ENCODE measurements around the gene LRRC9. TPM values are rescaled to one million over a fixed set of nuclear protein-coding genes. Genes with fewer than 3 reads are reported as not detected.

LRRC9 gene
- total and polyA plus RNA-seq, 2 donors: under 0.01 TPM; not detected in 1

GRCh38 chr14:59969319-59969718, 49.4 kb downstream of the LRRC9 start:
- no peaks in the 10 kb centered on the region for H3K36me3 ChIP-seq (ENCODE audit: control insufficient read depth in 2 of 2, insufficient read depth in 2 of 2, low read length in 1 of 2)
- no peak for DNase-seq (ENCODE audit: low read depth in 6 of 9, low spot score in 9 of 9)
- H3K27me3 ChIP-seq (ENCODE audit: control insufficient read depth in 2 of 2, insufficient read depth in 1 of 2, low read length in 1 of 2): no peaks in the 10 kb centered on the region
- WGBS: 97% methylated on average over 2 of the region's 2 CpGs
- peaks cover 0 to 5% of the 10 kb centered on the region in 2 donors for H3K4me1 ChIP-seq (ENCODE audit: control insufficient read depth in 2 of 2, insufficient read depth in 2 of 2, low read length in 2 of 2)
- H3K27ac ChIP-seq (ENCODE audit: low read depth in 1 of 2, low read length in 1 of 2): no peak overlapping the region
- no peaks in the 10 kb centered on the region for H3K9me3 ChIP-seq (ENCODE audit: control insufficient read depth in 2 of 2, insufficient read depth in 1 of 2, low read length in 1 of 2)
- no peak overlapping the region for H3K4me3 ChIP-seq (ENCODE audit: low read length in 2 of 2)

DNA sequence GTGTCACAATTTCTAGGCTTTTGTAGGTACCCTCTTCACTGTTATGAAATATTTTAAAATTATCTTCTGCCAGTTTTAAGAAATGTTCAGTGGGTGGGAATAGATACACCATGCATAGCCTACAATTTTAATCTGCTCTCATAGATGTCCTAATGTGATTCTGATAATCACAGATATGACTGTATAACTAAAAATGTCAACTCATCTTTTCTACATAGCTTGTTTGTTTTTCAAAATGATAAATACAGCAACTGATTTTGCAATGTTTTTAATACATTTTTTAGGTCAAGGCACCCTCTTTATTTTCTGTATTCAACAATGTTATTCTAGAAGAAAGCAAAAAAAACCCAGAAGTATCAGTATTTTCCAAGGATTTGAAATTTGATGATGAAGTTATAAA, 61.6 kb downstream of the LRRC9 start:
- DNase-seq (ENCODE audit: low read depth in 6 of 9, low spot score in 9 of 9): no peak
- Histone ChIP-seq H3K36me3 (ENCODE audit: control insufficient read depth in 2 of 2, insufficient read depth in 2 of 2, low read length in 1 of 2) (no peaks in the 10 kb centered on the region), H3K27me3 (ENCODE audit: control insufficient read depth in 2 of 2, insufficient read depth in 1 of 2, low read length in 1 of 2) (no peaks in the 10 kb centered on the region), H3K4me3 (ENCODE audit: low read length in 2 of 2) (no peak overlapping the region), H3K27ac (ENCODE audit: low read depth in 1 of 2, low read length in 1 of 2) (no peak overlapping the region), H3K9me3 (ENCODE audit: control insufficient read depth in 2 of 2, insufficient read depth in 1 of 2, low read length in 1 of 2) (no peaks in the 10 kb centered on the region), H3K4me1 (ENCODE audit: control insufficient read depth in 2 of 2, insufficient read depth in 2 of 2, low read length in 2 of 2) (no peaks in the 10 kb centered on the region)

DNA sequence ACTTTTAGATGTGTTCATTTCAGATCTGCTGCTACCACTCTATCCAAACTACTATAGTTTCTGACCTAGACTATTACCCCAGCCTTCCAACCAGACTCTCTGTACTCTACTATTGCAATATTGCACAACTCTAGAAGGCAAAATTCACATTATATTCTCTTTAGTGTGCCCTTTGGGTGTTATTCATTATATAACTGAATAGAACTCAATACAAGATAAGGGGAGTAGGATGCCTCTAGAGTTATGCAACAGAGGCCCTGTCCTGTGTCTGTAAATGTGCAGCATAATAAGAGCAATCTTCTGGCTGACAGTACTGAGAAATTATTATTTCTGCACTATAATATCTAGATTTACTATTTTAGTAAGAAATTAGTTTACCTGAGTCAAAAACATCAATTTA, 63.1 kb downstream of the LRRC9 start:
- Histone ChIP-seq H3K27me3 (ENCODE audit: control insufficient read depth in 2 of 2, insufficient read depth in 1 of 2, low read length in 1 of 2) (no peaks in the 10 kb centered on the region), H3K4me1 (ENCODE audit: control insufficient read depth in 2 of 2, insufficient read depth in 2 of 2, low read length in 2 of 2) (no peaks in the 10 kb centered on the region)

GRCh38 chr14:59986556-59987059, 66.7 kb downstream of the LRRC9 start:
- 96% methylated on average over 1 of the region's 1 CpG for WGBS
- Histone ChIP-seq H3K27ac (ENCODE audit: low read depth in 1 of 2, low read length in 1 of 2) (no peak overlapping the region), H3K4me1 (ENCODE audit: control insufficient read depth in 2 of 2, insufficient read depth in 2 of 2, low read length in 2 of 2) (no peaks in the 10 kb centered on the region), H3K9me3 (ENCODE audit: control insufficient read depth in 2 of 2, insufficient read depth in 1 of 2, low read length in 1 of 2) (no peaks in the 10 kb centered on the region), H3K27me3 (ENCODE audit: control insufficient read depth in 2 of 2, insufficient read depth in 1 of 2, low read length in 1 of 2) (no peaks in the 10 kb centered on the region), H3K4me3 (ENCODE audit: low read length in 2 of 2) (no peak overlapping the region), H3K36me3 (ENCODE audit: control insufficient read depth in 2 of 2, insufficient read depth in 2 of 2, low read length in 1 of 2) (no peaks in the 10 kb centered on the region)
- no peak for DNase-seq (ENCODE audit: low read depth in 6 of 9, low spot score in 9 of 9)

More for the DNA sequence above, 63.1 kb downstream of the LRRC9 start:
- no peak overlapping the region for H3K27ac ChIP-seq (ENCODE audit: low read depth in 1 of 2, low read length in 1 of 2)
- H3K9me3 ChIP-seq (ENCODE audit: control insufficient read depth in 2 of 2, insufficient read depth in 1 of 2, low read length in 1 of 2): no peaks in the 10 kb centered on the region
- no peak for DNase-seq (ENCODE audit: low read depth in 6 of 9, low spot score in 9 of 9)
- H3K36me3 ChIP-seq (ENCODE audit: control insufficient read depth in 2 of 2, insufficient read depth in 2 of 2, low read length in 1 of 2): no peaks in the 10 kb centered on the region
- no peak overlapping the region for H3K4me3 ChIP-seq (ENCODE audit: low read length in 2 of 2)

- DNase-seq (ENCODE audit: low read depth in 6 of 9, low spot score in 9 of 9): no peak
- Histone ChIP-seq H3K4me3 (ENCODE audit: low read length in 2 of 2) (no peak overlapping the region), H3K36me3 (ENCODE audit: control insufficient read depth in 2 of 2, insufficient read depth in 2 of 2, low read length in 1 of 2) (no peaks in the 10 kb centered on the region), H3K4me1 (ENCODE audit: control insufficient read depth in 2 of 2, insufficient read depth in 2 of 2, low read length in 2 of 2) (no peaks in the 10 kb centered on the region), H3K27me3 (ENCODE audit: control insufficient read depth in 2 of 2, insufficient read depth in 1 of 2, low read length in 1 of 2) (no peaks in the 10 kb centered on the region), H3K9me3 (ENCODE audit: control insufficient read depth in 2 of 2, insufficient read depth in 1 of 2, low read length in 1 of 2) (no peaks in the 10 kb centered on the region), H3K27ac (ENCODE audit: low read depth in 1 of 2, low read length in 1 of 2) (no peak overlapping the region)
Observed at GRCh38 chr14:59997449-59997848, 77.5 kb downstream of the LRRC9 start.

DNA sequence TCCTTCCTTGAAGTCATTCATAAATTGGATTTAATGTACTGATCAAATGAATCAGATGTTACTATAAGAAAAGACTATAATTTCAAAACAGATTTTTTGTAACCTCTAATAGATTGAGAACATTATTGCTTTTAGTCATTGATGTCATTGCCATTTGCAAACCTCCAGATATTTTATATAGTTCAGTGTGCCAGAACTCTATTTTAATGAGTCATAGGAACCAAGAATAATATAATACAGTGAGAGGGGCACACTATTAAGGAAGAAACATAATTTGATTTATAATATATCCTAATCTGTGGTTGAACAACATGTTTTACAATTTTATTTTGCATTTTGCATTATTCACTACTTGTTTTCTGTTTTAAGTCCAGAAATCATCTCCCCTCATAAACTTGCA, 78.0 kb downstream of the LRRC9 start:
- no peaks in the 10 kb centered on the region for H3K4me1 ChIP-seq (ENCODE audit: control insufficient read depth in 2 of 2, insufficient read depth in 2 of 2, low read length in 2 of 2)
- H3K9me3 ChIP-seq (ENCODE audit: control insufficient read depth in 2 of 2, insufficient read depth in 1 of 2, low read length in 1 of 2): no peaks in the 10 kb centered on the region
- H3K27me3 ChIP-seq (ENCODE audit: control insufficient read depth in 2 of 2, insufficient read depth in 1 of 2, low read length in 1 of 2): no peaks in the 10 kb centered on the region
- DNase-seq (ENCODE audit: low read depth in 6 of 9, low spot score in 9 of 9): no peak
- no peaks in the 10 kb centered on the region for H3K36me3 ChIP-seq (ENCODE audit: control insufficient read depth in 2 of 2, insufficient read depth in 2 of 2, low read length in 1 of 2)
- H3K27ac ChIP-seq (ENCODE audit: low read depth in 1 of 2, low read length in 1 of 2): no peak overlapping the region
- no peak overlapping the region for H3K4me3 ChIP-seq (ENCODE audit: low read length in 2 of 2)

GRCh38 chr14:59998564-59998963, 78.6 kb downstream of the LRRC9 start:
- WGBS: 93% methylated on average over 1 of the region's 1 CpG
- no peaks in the 10 kb centered on the region for H3K27me3 ChIP-seq (ENCODE audit: control insufficient read depth in 2 of 2, insufficient read depth in 1 of 2, low read length in 1 of 2)
- no peaks in the 10 kb centered on the region for H3K36me3 ChIP-seq (ENCODE audit: control insufficient read depth in 2 of 2, insufficient read depth in 2 of 2, low read length in 1 of 2)
- no peaks in the 10 kb centered on the region for H3K4me1 ChIP-seq (ENCODE audit: control insufficient read depth in 2 of 2, insufficient read depth in 2 of 2, low read length in 2 of 2)
- no peak overlapping the region for H3K4me3 ChIP-seq (ENCODE audit: low read length in 2 of 2)
- no peak for DNase-seq (ENCODE audit: low read depth in 6 of 9, low spot score in 9 of 9)
- no peak overlapping the region for H3K27ac ChIP-seq (ENCODE audit: low read depth in 1 of 2, low read length in 1 of 2)
- no peaks in the 10 kb centered on the region for H3K9me3 ChIP-seq (ENCODE audit: control insufficient read depth in 2 of 2, insufficient read depth in 1 of 2, low read length in 1 of 2)

- H3K36me3 ChIP-seq (ENCODE audit: control insufficient read depth in 2 of 2, insufficient read depth in 2 of 2, low read length in 1 of 2): no peaks in the 10 kb centered on the region
- H3K9me3 ChIP-seq (ENCODE audit: control insufficient read depth in 2 of 2, insufficient read depth in 1 of 2, low read length in 1 of 2): no peaks in the 10 kb centered on the region
- no peak overlapping the region for H3K27ac ChIP-seq (ENCODE audit: low read depth in 1 of 2, low read length in 1 of 2)
- no peaks in the 10 kb centered on the region for H3K27me3 ChIP-seq (ENCODE audit: control insufficient read depth in 2 of 2, insufficient read depth in 1 of 2, low read length in 1 of 2)
- WGBS: 94% methylated on average over 2 of the region's 2 CpGs
- H3K4me1 ChIP-seq (ENCODE audit: control insufficient read depth in 2 of 2, insufficient read depth in 2 of 2, low read length in 2 of 2): no peaks in the 10 kb centered on the region
- no peak for DNase-seq (ENCODE audit: low read depth in 6 of 9, low spot score in 9 of 9)
- H3K4me3 ChIP-seq (ENCODE audit: low read length in 2 of 2): no peak overlapping the region
Observed at GRCh38 chr14:60002819-60003492, 83.0 kb downstream of the LRRC9 start.

DNA sequence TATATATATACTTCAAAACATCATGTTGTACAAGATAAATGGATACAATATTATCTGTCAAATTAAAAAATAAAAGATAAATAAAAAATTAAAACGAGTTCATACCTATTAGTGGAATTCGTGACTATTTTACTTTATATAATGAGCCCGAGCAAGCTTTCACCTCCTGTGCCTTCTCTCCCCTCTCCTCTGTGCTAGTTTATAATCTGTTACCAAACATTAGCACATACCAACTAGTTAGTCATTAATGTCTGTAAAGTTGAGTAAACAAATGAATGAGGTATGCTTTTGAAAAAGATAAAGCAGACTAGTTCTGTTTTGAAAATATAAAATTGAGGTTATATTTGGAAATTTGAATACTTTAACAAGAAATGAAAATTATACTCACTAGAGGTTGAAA, 84.0 kb downstream of the LRRC9 start:
- 88% methylated on average over 3 of the region's 3 CpGs for WGBS
- Histone ChIP-seq H3K4me3 (ENCODE audit: low read length in 2 of 2) (no peak overlapping the region), H3K4me1 (ENCODE audit: control insufficient read depth in 2 of 2, insufficient read depth in 2 of 2, low read length in 2 of 2) (no peaks in the 10 kb centered on the region), H3K9me3 (ENCODE audit: control insufficient read depth in 2 of 2, insufficient read depth in 1 of 2, low read length in 1 of 2) (no peaks in the 10 kb centered on the region), H3K27ac (ENCODE audit: low read depth in 1 of 2, low read length in 1 of 2) (no peak overlapping the region), H3K27me3 (ENCODE audit: control insufficient read depth in 2 of 2, insufficient read depth in 1 of 2, low read length in 1 of 2) (no peaks in the 10 kb centered on the region), H3K36me3 (ENCODE audit: control insufficient read depth in 2 of 2, insufficient read depth in 2 of 2, low read length in 1 of 2) (no peaks in the 10 kb centered on the region)
- DNase-seq (ENCODE audit: low read depth in 6 of 9, low spot score in 9 of 9): no peak

Measured in thymus (tissue), 11 donors.